B cell (primary cell): ENCODE results near the gene SSC5D.

Experiments
- CTCF ChIP-seq: fragments of 200-600 bp; IDR thresholded peaks from one replicate; pipeline ENCODE4 v1.8.0; 2022; ENCODE audit warnings: antibody characterized with exemption, mild to moderate bottlenecking
- EZH2 ChIP-seq: IDR thresholded peaks from 2 replicates; pipeline ENCODE4 v1.6.1; 2012; ENCODE audit warnings: borderline replicate concordance, low read depth, mild to moderate bottlenecking, moderate library complexity, low read length; ENCODE audit not compliant: insufficient read depth, poor library complexity, severe bottlenecking

GRCh38 chr19:55549500-55550320 is 61.5 kb downstream of the SSC5D start:
- TF ChIP-seq CTCF (no peak), EZH2 (no peak)
